ENCODE measurements around the gene SH3RF3. TPM values are rescaled to one million over a fixed set of nuclear protein-coding genes. Genes with fewer than 3 reads are reported as not detected.
"Not testable (repeated sequence)": the region's sequence is repeated elsewhere in the genome, so short reads cannot be mapped to it uniquely, and the experiment has no call there.

The SH3RF3 gene
- total RNA-seq, 1 experiment from 2014 or later, result not detected

DNA sequence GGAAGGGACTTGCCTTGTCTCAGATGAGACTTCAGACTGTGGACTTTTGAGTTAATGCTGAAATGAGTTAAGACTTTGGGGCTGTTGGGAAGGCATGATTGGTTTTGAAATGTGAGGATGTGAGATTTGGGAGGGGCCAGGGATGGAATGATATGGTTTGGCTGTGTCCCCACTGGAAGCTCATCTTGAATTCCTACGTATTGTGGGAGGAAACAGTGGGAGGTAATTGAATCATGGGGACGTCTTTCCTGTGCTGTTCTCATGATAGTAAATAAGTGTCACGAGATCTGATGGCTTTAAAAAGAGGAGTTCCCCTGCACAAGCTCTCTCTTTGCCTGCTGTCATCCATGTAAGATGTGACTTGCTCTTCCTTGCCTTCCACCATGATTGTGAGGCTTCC, 407.6 kb downstream of the SH3RF3 start:
- RAD21 ChIA-PET (ENCODE audit: low non-redundant PET in 1 of 2, low total read pairs in 2 of 2, uncharacterized antibody in 2 of 2, unreplicated experiment in 2 of 2); H3K4me2 ChIP-seq (ENCODE audit: low read length); H3K27ac ChIP-seq (ENCODE audit: low read depth, low read length); H4K20me1 ChIP-seq (ENCODE audit: insufficient read depth); H3K9me3 ChIP-seq (ENCODE audit: control insufficient read depth in 1 of 2, insufficient read depth in 1 of 2, low read depth in 1 of 2, low read length in 2 of 2); H3K4me1 ChIP-seq (ENCODE audit: control insufficient read depth in 1 of 2, insufficient read depth in 2 of 2, low read length in 2 of 2); H3K4me3 ChIP-seq (replicated peaks in 1 of 2; ENCODE audit: low read depth in 1 of 2, low read length in 2 of 2); H3K36me3 ChIP-seq (ENCODE audit: control insufficient read depth in 1 of 2, insufficient read depth in 2 of 2, low read length in 2 of 2); ATAC-seq; DNase-seq (ENCODE audit: low read depth, low spot score); H3K79me2 ChIP-seq (ENCODE audit: insufficient read depth, low read length); intact Hi-C loops (cut with micrococcal nuclease); CTCF ChIA-PET; H3K27me3 ChIP-seq (ENCODE audit: insufficient read depth, low read length); H3K9me2 ChIP-seq (ENCODE audit: insufficient read depth); H3K9ac ChIP-seq (ENCODE audit: low read length); BruUV-seq (replicated peaks); H2AFZ ChIP-seq (ENCODE audit: low read depth, low read length, poor library complexity, severe bottlenecking); POLR2A ChIA-PET: not testable (repeated sequence)

GRCh38 chr2:109537565-109538222, 408.7 kb downstream of the SH3RF3 start:
- H3K36me3 ChIP-seq (ENCODE audit: control insufficient read depth in 1 of 2, insufficient read depth in 2 of 2, low read length in 2 of 2), result no peaks in the 10 kb centered on the region
- H3K27me3 ChIP-seq (ENCODE audit: insufficient read depth, low read length), result no peaks in the 10 kb centered on the region
- H2AFZ ChIP-seq (ENCODE audit: low read depth, low read length, poor library complexity, severe bottlenecking), result no peak overlapping the region
- no peaks in the 10 kb centered on the region for H3K79me2 ChIP-seq (ENCODE audit: insufficient read depth, low read length)
- DNase-seq (ENCODE audit: low read depth, low spot score) (no peak), ATAC-seq (no peak)
- ChIA-PET CTCF (no interaction called here), RAD21 (ENCODE audit: low non-redundant PET in 1 of 2, low total read pairs in 2 of 2, uncharacterized antibody in 2 of 2, unreplicated experiment in 2 of 2) (no interaction called here), POLR2A (no interaction called here)
- no peak overlapping the region for H3K4me2 ChIP-seq (ENCODE audit: low read length)
- H3K4me3 ChIP-seq (replicated peaks in 1 of 2; ENCODE audit: low read depth in 1 of 2, low read length in 2 of 2), result no peak overlapping the region
- H3K4me1 ChIP-seq (ENCODE audit: control insufficient read depth in 1 of 2, insufficient read depth in 2 of 2, low read length in 2 of 2), result no peaks in the 10 kb centered on the region
- H3K9me2 ChIP-seq (ENCODE audit: insufficient read depth), result no peaks in the 10 kb centered on the region
- no peaks in the 10 kb centered on the region; the same call in 1 of the 2 replicates for H4K20me1 ChIP-seq (ENCODE audit: insufficient read depth)
- BruUV-seq (replicated peaks), result no TSS peak
- no peak for TF ChIP-seq ELF1 (IDR thresholded peaks at IDR 0.05; ENCODE audit: borderline replicate concordance, low read depth)
- no peak for TF ChIP-seq EZH2phosphoT487 (IDR thresholded peaks at IDR 0.05; ENCODE audit: borderline replicate concordance)
- TF ChIP-seq ZNF274 (IDR thresholded peaks at IDR 0.05; ENCODE audit: low read depth, low read length), result no peak
- TF ChIP-seq MAX (IDR thresholded peaks at IDR 0.05), result no peak
- TF ChIP-seq EZH2 (IDR thresholded peaks at IDR 0.05), result no peak
- TF ChIP-seq, protein P1, sequence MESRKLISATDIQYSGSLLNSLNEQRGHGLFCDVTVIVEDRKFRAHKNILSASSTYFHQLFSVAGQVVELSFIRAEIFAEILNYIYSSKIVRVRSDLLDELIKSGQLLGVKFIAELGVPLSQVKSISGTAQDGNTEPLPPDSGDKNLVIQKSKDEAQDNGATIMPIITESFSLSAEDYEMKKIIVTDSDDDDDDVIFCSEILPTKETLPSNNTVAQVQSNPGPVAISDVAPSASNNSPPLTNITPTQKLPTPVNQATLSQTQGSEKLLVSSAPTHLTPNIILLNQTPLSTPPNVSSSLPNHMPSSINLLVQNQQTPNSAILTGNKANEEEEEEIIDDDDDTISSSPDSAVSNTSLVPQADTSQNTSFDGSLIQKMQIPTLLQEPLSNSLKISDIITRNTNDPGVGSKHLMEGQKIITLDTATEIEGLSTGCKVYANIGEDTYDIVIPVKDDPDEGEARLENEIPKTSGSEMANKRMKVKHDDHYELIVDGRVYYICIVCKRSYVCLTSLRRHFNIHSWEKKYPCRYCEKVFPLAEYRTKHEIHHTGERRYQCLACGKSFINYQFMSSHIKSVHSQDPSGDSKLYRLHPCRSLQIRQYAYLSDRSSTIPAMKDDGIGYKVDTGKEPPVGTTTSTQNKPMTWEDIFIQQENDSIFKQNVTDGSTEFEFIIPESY (IDR thresholded peaks at IDR 0.05; ENCODE audit: extremely low read depth, insufficient replicate concordance, low read length), result no peak
- no peak for TF ChIP-seq RAD21 (IDR thresholded peaks at IDR 0.05; ENCODE audit: low read depth)
- TF ChIP-seq POLR2AphosphoS5 (IDR thresholded peaks at IDR 0.05; ENCODE audit: low read depth, low read length), result no peak
- TF ChIP-seq CEBPB (IDR thresholded peaks at IDR 0.05; ENCODE audit: low read depth), result no peak
- H3K27ac ChIP-seq (ENCODE audit: low read depth, low read length), result no peak overlapping the region
- intact Hi-C loops (cut with micrococcal nuclease), result no loop called here
- H3K9me3 ChIP-seq (ENCODE audit: control insufficient read depth in 1 of 2, insufficient read depth in 1 of 2, low read depth in 1 of 2, low read length in 2 of 2), result no peaks in the 10 kb centered on the region
- no peak overlapping the region for H3K9ac ChIP-seq (ENCODE audit: low read length)

Measured in HCT116 (cell line).